PFSK-1 (cell line): ENCODE measurements around the gene CALU.
A peak's percentile ranks its signal among the peaks of the same experiment; 100 is the strongest.

Source experiments
- FOXP2 ChIP-seq: optimal IDR thresholded peaks from 2 replicates; pipeline ENCODE3; 2011; ENCODE audit warnings: borderline replicate concordance, control low read depth, inconsistent platforms; ENCODE audit not compliant: insufficient read depth; ENCODE audit errors: extremely low read length, extremely low read depth
- POLR2AphosphoS5 ChIP-seq: IDR thresholded peaks from 2 replicates; pipeline ENCODE4 v1.6.1; 2012; ENCODE audit warnings: low read depth, mild to moderate bottlenecking, control low read depth, low read length, moderate library complexity
- SIN3A ChIP-seq: IDR thresholded peaks from 2 replicates; pipeline ENCODE4 v1.6.1; 2012; ENCODE audit warnings: mild to moderate bottlenecking, low read length, moderate library complexity, borderline replicate concordance; ENCODE audit not compliant: insufficient read depth
- TAF1 ChIP-seq: IDR thresholded peaks from 2 replicates; pipeline ENCODE4 v1.6.1; 2012; ENCODE audit warnings: low read length, control low read depth, borderline replicate concordance; ENCODE audit not compliant: insufficient read depth
- TF ChIP-seq, protein P1 (sequence below), 2 experiments: IDR thresholded peaks; 2 replicates each; pipeline versions ENCODE4 v1.6.1 to v1.8.0; 2011 to 2012; ENCODE audit warnings: low read depth in 2 of 2, low read length in 2 of 2, control low read depth in 1 of 2, inconsistent platforms in 1 of 2, mild to moderate bottlenecking in 1 of 2, moderate library complexity in 1 of 2; ENCODE audit not compliant: insufficient read depth in 1 of 2

Gene CALU

DNA sequence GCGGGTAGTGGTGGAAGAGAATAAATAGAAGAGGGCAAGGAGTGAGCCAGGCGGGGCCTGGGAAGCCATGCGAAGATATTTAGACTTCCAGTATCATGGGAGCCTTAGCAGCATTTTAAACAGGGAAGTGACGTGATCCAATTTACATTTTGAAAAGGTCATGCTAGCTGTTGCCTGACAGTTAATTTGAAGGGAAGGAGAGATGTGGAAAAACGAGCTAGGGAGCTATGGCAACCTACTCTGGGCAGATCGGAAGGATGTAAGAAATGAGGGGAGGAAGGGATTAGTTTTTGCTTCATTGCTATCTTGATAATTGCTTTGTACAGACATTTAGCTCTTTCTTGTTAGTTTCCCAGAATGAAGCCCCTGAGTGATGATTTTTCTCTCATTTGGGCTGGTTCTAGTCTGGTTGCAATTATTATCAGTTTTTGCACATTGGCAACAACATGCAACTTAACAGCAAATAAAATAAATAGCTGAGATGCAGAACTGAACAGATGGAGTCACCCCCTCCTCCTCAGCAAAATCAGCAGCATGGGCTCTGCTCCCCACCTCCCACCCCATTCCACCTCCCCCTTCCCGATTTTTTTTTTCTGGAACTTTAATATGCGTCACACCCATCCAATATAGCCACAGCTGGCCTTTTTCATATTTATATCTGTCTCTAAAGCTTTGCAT, 13.0 kb upstream of the CALU start:
- TF ChIP-seq SIN3A = no peak
- TF ChIP-seq, protein P1, sequence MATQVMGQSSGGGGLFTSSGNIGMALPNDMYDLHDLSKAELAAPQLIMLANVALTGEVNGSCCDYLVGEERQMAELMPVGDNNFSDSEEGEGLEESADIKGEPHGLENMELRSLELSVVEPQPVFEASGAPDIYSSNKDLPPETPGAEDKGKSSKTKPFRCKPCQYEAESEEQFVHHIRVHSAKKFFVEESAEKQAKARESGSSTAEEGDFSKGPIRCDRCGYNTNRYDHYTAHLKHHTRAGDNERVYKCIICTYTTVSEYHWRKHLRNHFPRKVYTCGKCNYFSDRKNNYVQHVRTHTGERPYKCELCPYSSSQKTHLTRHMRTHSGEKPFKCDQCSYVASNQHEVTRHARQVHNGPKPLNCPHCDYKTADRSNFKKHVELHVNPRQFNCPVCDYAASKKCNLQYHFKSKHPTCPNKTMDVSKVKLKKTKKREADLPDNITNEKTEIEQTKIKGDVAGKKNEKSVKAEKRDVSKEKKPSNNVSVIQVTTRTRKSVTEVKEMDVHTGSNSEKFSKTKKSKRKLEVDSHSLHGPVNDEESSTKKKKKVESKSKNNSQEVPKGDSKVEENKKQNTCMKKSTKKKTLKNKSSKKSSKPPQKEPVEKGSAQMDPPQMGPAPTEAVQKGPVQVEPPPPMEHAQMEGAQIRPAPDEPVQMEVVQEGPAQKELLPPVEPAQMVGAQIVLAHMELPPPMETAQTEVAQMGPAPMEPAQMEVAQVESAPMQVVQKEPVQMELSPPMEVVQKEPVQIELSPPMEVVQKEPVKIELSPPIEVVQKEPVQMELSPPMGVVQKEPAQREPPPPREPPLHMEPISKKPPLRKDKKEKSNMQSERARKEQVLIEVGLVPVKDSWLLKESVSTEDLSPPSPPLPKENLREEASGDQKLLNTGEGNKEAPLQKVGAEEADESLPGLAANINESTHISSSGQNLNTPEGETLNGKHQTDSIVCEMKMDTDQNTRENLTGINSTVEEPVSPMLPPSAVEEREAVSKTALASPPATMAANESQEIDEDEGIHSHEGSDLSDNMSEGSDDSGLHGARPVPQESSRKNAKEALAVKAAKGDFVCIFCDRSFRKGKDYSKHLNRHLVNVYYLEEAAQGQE (IDR thresholded peaks at IDR 0.05; ENCODE audit: insufficient read depth in 1 of 2, low read depth in 2 of 2, low read length in 2 of 2) = peak in 1 of 2 experiments; percentile 42; a peak in 1 of 4 replicates

DNA sequence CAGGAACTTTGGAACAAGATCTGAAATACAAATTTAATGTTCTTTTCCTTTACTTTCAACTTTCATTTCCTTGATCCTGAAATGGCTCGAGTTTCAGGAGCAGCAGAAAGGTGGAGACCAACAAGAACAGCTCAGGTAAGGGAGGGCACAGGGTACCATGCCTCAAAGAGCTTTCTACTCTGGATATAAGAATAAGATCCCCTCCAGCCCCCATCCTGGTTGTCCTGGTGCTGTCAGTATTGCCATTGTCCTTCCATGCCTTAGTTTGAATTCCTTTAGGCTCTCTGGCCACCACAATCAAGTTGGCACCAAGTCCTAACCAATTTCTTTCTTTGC, 12.5 kb upstream of the CALU start:
- TF ChIP-seq POLR2AphosphoS5 (no peak), TAF1 (no peak), SIN3A (no peak), FOXP2 (no peak)
- TF ChIP-seq, protein P1 (IDR thresholded peaks at IDR 0.05; ENCODE audit: insufficient read depth in 1 of 2, low read depth in 2 of 2, low read length in 2 of 2) = no peak

DNA sequence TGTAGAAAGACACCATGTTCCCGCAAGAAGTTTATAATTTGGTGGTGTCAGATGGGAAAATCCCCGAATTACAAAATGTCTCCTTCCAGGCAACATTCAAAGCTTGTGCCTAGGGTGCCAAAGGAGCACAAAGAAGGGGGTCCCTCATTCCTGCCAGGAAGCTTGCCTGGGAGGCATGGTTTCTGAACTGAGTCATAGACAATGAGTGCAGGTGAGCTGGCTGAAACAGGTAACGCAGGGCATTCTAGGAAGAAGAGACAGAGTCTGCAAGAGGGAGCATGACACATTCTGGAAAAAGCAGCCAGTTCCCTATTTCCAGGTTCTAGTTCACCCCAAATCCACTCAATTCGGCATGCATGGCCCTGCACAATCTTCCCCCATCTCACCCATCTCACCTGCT, 11.9 kb upstream of the CALU start:
- TF ChIP-seq SIN3A (no peak), POLR2AphosphoS5 (no peak), FOXP2 (no peak), TAF1 (no peak)
- TF ChIP-seq, protein P1 (IDR thresholded peaks at IDR 0.05; ENCODE audit: insufficient read depth in 1 of 2, low read depth in 2 of 2, low read length in 2 of 2) = no peak

DNA sequence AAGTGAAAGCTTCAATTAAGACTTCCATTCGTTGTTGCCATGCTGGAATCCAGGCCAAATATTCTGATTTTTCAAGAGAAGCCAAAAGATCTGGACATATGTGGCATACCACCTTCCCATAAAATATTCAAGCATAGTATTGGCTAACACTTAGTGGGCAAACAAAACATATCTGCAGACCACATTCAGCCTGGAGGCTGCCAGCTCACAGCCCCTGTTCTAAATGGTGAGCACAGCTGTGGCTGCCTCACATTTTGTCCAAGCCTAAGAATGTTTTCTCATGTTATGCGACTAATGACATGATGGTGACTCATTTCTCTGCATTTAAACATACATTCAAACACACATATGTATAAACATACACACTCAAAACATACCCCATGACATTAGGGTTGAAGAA, 10.6 kb upstream of the CALU start:
- TF ChIP-seq POLR2AphosphoS5 (no peak), TAF1 (no peak), SIN3A (no peak), FOXP2 (no peak)
- TF ChIP-seq, protein P1 (IDR thresholded peaks at IDR 0.05; ENCODE audit: insufficient read depth in 1 of 2, low read depth in 2 of 2, low read length in 2 of 2) = no peak

DNA sequence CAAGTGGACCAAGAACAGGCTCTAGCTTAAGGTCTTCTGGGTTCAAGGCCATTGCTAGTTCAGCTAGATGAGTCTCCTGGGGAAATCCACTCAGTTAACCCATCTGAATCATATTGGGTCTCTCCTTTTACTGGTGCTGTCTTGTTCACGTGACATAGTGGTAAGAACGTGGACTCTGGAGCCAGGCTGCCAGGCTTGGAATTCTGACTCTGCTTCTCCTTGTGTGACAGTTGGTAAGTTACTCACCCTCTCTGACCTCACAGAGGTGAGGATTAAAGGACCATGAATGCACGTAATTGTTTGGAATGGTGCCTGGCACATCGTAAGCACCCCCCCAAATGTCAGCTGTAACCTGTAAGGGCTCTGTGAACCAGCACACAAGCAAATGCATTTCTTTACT, 9.7 kb upstream of the CALU start:
- TF ChIP-seq POLR2AphosphoS5 (no peak), SIN3A (no peak), TAF1 (no peak), FOXP2 (no peak)
- TF ChIP-seq, protein P1 (IDR thresholded peaks at IDR 0.05; ENCODE audit: insufficient read depth in 1 of 2, low read depth in 2 of 2, low read length in 2 of 2) = no peak
